ENCODE results near the gene CENPP.
A peak's percentile ranks its signal among the peaks of the same experiment; 100 is the strongest.

CENPP gene

GRCh38 chr9:92315456-92315855 is 10.3 kb upstream of the CENPP start:
- DNase-seq: no peak

GRCh38 chr9:92324431-92324830 is 1.3 kb upstream of the CENPP start:
- no peak for DNase-seq

GRCh38 chr9:92324889-92325268 is 874 bp upstream of the CENPP start:
- DNase-seq: no peak

GRCh38 chr9:92325991-92326500 is 293 bp downstream of the CENPP start:
- DNase-seq: no peak

GRCh38 chr9:92327283-92327850 is 1.6 kb downstream of the CENPP start:
- DNase-seq: no peak

- peak; percentile 17 for DNase-seq
Measured at GRCh38 chr9:92328225-92328624, 2.5 kb downstream of the CENPP start.

GRCh38 chr9:92332577-92333281 is 7.0 kb downstream of the CENPP start:
- no peak for DNase-seq

GRCh38 chr9:92333282-92333634 is 7.5 kb downstream of the CENPP start:
- no peak for DNase-seq

GRCh38 chr9:92341578-92341977 is 15.8 kb downstream of the CENPP start:
- no peak for DNase-seq

GRCh38 chr9:92342825-92343488 is 17.2 kb downstream of the CENPP start:
- no peak for DNase-seq

- DNase-seq: no peak
Measured at GRCh38 chr9:92345582-92345981, 19.8 kb downstream of the CENPP start.

- DNase-seq: no peak
Measured at GRCh38 chr9:92349771-92350739, 24.3 kb downstream of the CENPP start.

GRCh38 chr9:92350740-92351133 is 25.0 kb downstream of the CENPP start:
- DNase-seq: no peak

GRCh38 chr9:92353051-92353450 is 27.3 kb downstream of the CENPP start:
- DNase-seq: no peak

GRCh38 chr9:92359394-92359995 is 33.7 kb downstream of the CENPP start:
- no peak for DNase-seq

- no peak for DNase-seq
Measured at GRCh38 chr9:92360083-92360482, 34.3 kb downstream of the CENPP start.

- no peak for DNase-seq
Measured at GRCh38 chr9:92369075-92369474, 43.3 kb downstream of the CENPP start.

- no peak for DNase-seq
Measured at GRCh38 chr9:92373167-92373566, 47.4 kb downstream of the CENPP start.

- no peak for DNase-seq
Measured at GRCh38 chr9:92377876-92378275, 52.1 kb downstream of the CENPP start.

- DNase-seq: no peak
Measured at GRCh38 chr9:92378865-92379560, 53.3 kb downstream of the CENPP start.

GRCh38 chr9:92380603-92381002 is 54.9 kb downstream of the CENPP start:
- no peak for DNase-seq

GRCh38 chr9:92381775-92382174 is 56.0 kb downstream of the CENPP start:
- DNase-seq: no peak

Data from NCI-H2171 (cell line).